GM12878 (cell line): Measurements from ENCODE around the gene TRAP1. TPM values are rescaled to one million over a fixed set of nuclear protein-coding genes. Genes with fewer than 3 reads are reported as not detected.

Experiments used
- ATAC-seq: fragments of 200-7000 bp; cut with Tn5 transposase; 3 replicates; pipeline ENCODE4 v1.9.1; 2020; ENCODE audit warnings: mild to moderate bottlenecking, moderate library complexity
- BruUV-seq: library from RNA; stranded (reverse); fragments of 400-500 nt; replicated peaks from 2 replicates; lab custom pipeline; 2021; lab: Mats Ljungman, UMichigan
- CTCF ChIA-PET: fragments of 300-600 bp; sonication (Branson Sonifier 250); formaldehyde crosslinking; extraction: SDS; loops from one replicate; lab custom pipeline; 2021; ENCODE audit warnings: inconsistent platforms; lab: Yijun Ruan, JAX
- POLR2A ChIA-PET: fragments of 350-600 bp; formaldehyde crosslinking; extraction: SDS; loops from one replicate; lab custom pipeline; 2021; ENCODE audit warnings: inconsistent platforms; lab: Charles Lee
- RAD21 ChIA-PET: fragments of 300-600 bp; sonication (Branson Sonifier 250); formaldehyde crosslinking; loops from one replicate; lab custom pipeline; 2023; ENCODE audit warnings: antibody characterized with exemption; ENCODE audit not compliant: unreplicated experiment; lab: Charles Lee
- SMC1A ChIA-PET: fragments of 300-600 bp; sonication (Branson Sonifier 250); formaldehyde crosslinking; loops from one replicate; lab custom pipeline; 2023; ENCODE audit not compliant: unreplicated experiment, uncharacterized antibody; lab: Charles Lee
- DNase-seq: peaks from one replicate; pipeline ENCODE4 v3.0.0-alpha.2; 2011; ENCODE audit warnings: low read depth, low spot score
- FAIRE-seq: peaks from 3 replicates; lab custom pipeline; 2011; peaks lifted over from hg19 to GRCh38; lab: Jason Lieb, UNC
- H2AFZ ChIP-seq: 2 replicates; pipeline ENCODE4 v1.6.0; 2011; ENCODE audit warnings: low read depth, low read length, control low read depth; ENCODE audit not compliant: control insufficient read depth
- H3K27ac ChIP-seq: 2 replicates; pipeline ENCODE4 v1.5.1; 2011; ENCODE audit warnings: control low read depth; ENCODE audit not compliant: control insufficient read depth, insufficient read depth
- H3K27me3 ChIP-seq, 2 experiments: replicated peaks in 1 of 2; 2 replicates each; pipeline versions ENCODE4 v1.6.0 to v1.6.1; 2011; ENCODE audit warnings: low read length in 1 of 2; ENCODE audit not compliant: control insufficient read depth in 2 of 2, insufficient read depth in 2 of 2
- H3K36me3 ChIP-seq, 2 experiments: 2 replicates each; pipeline ENCODE4 v1.5.1; 2011; ENCODE audit warnings: low read length in 1 of 2; ENCODE audit not compliant: control insufficient read depth in 2 of 2, insufficient read depth in 2 of 2
- H3K4me1 ChIP-seq: 2 replicates; pipeline ENCODE4 v1.6.1; 2011; ENCODE audit warnings: mild to moderate bottlenecking, low read length, moderate library complexity, mixed read lengths; ENCODE audit not compliant: control insufficient read depth, insufficient read depth
- H3K4me2 ChIP-seq: 2 replicates; pipeline ENCODE4 v1.6.0; 2011; ENCODE audit warnings: control low read depth; ENCODE audit not compliant: control insufficient read depth, insufficient read depth
- H3K4me3 ChIP-seq: fragments of 200-600 bp; sonication (generic); 2 replicates; pipeline ENCODE4 v1.5.1; 2016
- H3K79me2 ChIP-seq: 2 replicates; pipeline ENCODE4 v1.6.0; 2011; ENCODE audit warnings: low read length; ENCODE audit not compliant: control insufficient read depth, insufficient read depth
- H3K9ac ChIP-seq: 2 replicates; pipeline ENCODE4 v1.8.0; 2011; ENCODE audit warnings: low read length, control low read depth, mixed read lengths; ENCODE audit not compliant: control insufficient read depth, insufficient read depth
- H3K9me3 ChIP-seq: replicated peaks from 3 replicates; pipeline ENCODE4 v1.5.1; 2011; ENCODE audit warnings: mild to moderate bottlenecking, low read length; ENCODE audit not compliant: control insufficient read depth, insufficient read depth
- H4K20me1 ChIP-seq: 2 replicates; pipeline ENCODE4 v1.6.0; 2011; ENCODE audit not compliant: control insufficient read depth, insufficient read depth
- BCL3 ChIP-seq: IDR thresholded peaks from 2 replicates; pipeline ENCODE4 v1.6.1; 2011; ENCODE audit warnings: borderline replicate concordance, low read depth, mild to moderate bottlenecking, moderate library complexity, low read length; ENCODE audit not compliant: insufficient read depth, poor library complexity, severe bottlenecking
- CBFB ChIP-seq: IDR thresholded peaks from 2 replicates; pipeline ENCODE4 v1.6.1; 2016; ENCODE audit warnings: antibody characterized with exemption, low read depth
- DPF2 ChIP-seq: fragments of 450-650 bp; IDR thresholded peaks from 2 replicates; pipeline ENCODE4 v1.6.1; 2017; ENCODE audit warnings: mild to moderate bottlenecking
- EP300 ChIP-seq, 2 experiments: fragments of 150-350 bp in 1 of 2; IDR thresholded peaks; 2 replicates each; pipeline ENCODE4 v1.6.1; 2011 to 2012; ENCODE audit warnings: low read depth in 2 of 2, low read length in 2 of 2, borderline replicate concordance in 1 of 2, improper control_type of control experiment in 1 of 2, inconsistent platforms in 1 of 2; ENCODE audit not compliant: control insufficient read depth in 1 of 2
- ESRRA ChIP-seq: IDR thresholded peaks from 2 replicates; pipeline ENCODE4 v1.6.1; 2012; ENCODE audit warnings: mild to moderate bottlenecking, low read length, improper control_type of control experiment
- NFXL1 ChIP-seq: fragments of 450-650 bp; IDR thresholded peaks from 2 replicates; pipeline ENCODE4 v1.6.1; 2017; ENCODE audit warnings: antibody characterized with exemption, mild to moderate bottlenecking, borderline replicate concordance
- NR2C1 ChIP-seq: fragments of 450-650 bp; IDR thresholded peaks from 2 replicates; pipeline ENCODE4 v1.6.1; 2017; ENCODE audit warnings: antibody characterized with exemption, mild to moderate bottlenecking, moderate library complexity
- NRF1 ChIP-seq: conservative IDR thresholded peaks from 2 replicates; pipeline ENCODE4 v1.6.1; 2011; ENCODE audit warnings: mild to moderate bottlenecking, low read depth, low read length, improper control_type of control experiment
- PML ChIP-seq: IDR thresholded peaks from 2 replicates; pipeline ENCODE4 v1.6.1; 2012; ENCODE audit warnings: low read length, inconsistent platforms
- RELA ChIP-seq: fragments of 450-650 bp; IDR thresholded peaks from 2 replicates; pipeline ENCODE4 v1.8.0; 2014; ENCODE audit warnings: borderline replicate concordance; ENCODE audit not compliant: partially characterized antibody
- RFX5 ChIP-seq: IDR thresholded peaks from 2 replicates; pipeline ENCODE4 v1.6.1; 2011; ENCODE audit warnings: low read depth, low read length, improper control_type of control experiment
- RUNX3 ChIP-seq: IDR thresholded peaks from 2 replicates; pipeline ENCODE4 v1.6.1; 2012; ENCODE audit warnings: low read length, inconsistent platforms
- STAT3 ChIP-seq: IDR thresholded peaks from 2 replicates; pipeline ENCODE4 v1.6.1; 2011; ENCODE audit warnings: low read depth, low read length, improper control_type of control experiment
- SUPT20H ChIP-seq: IDR thresholded peaks from 2 replicates; pipeline ENCODE4 v1.6.1; 2011; ENCODE audit warnings: low read depth, mild to moderate bottlenecking, low read length, moderate library complexity, borderline replicate concordance; ENCODE audit not compliant: control insufficient read depth
- ZNF384 ChIP-seq: IDR thresholded peaks from 2 replicates; pipeline ENCODE4 v1.6.1; 2012; ENCODE audit warnings: low read depth, mild to moderate bottlenecking, low read length, improper control_type of control experiment, borderline replicate concordance
- WGBS: methylation state at CpG from one replicate; pipeline ENCODE4 v1.1.6; 2016; ENCODE audit warnings: low lambda C conversion rate; ENCODE audit not compliant: insufficient replicate concordance, insufficient coverage; ENCODE audit errors: missing lambda C conversion rate; 5-methylcytosine and 5-hydroxymethylcytosine counted together
- in situ Hi-C: fragments of 300-500 bp; cut with MboI; formaldehyde crosslinking; loops from 9 replicates; pipeline ENCODE4 v1.14.3; 2018; ENCODE audit warnings: mixed read lengths
- intact Hi-C: fragments of 100-400 bp; cut with micrococcal nuclease; formaldehyde crosslinking; loops from one replicate; pipeline ENCODE4 v1.14.2; 2022; ENCODE audit not compliant: unreplicated experiment
- polyA plus RNA-seq, 11 experiments: library from polyadenylated mRNA; depleted of rRNA in 4 of 11; unstranded in 6 of 11; stranded (reverse) in 5 of 11; fragments of >200 nt; fragmentation: Nextera tagmentation in 4 of 11; fragmentation: Illumina TruSeq in 1 of 11; extraction: Ambion mirVana in 4 of 11; extraction: Trizol in 1 of 11; gene quantifications; 1 replicate in 1 of 11; 2 replicates in 10 of 11; pipeline versions ENCODE4 v1.2.1 to v1.2.3, GENCODE V29; 2011 to 2016; ENCODE audit warnings: inconsistent platforms in 2 of 11, missing spikeins in 2 of 11, low read depth in 1 of 11
- total RNA-seq, 4 experiments: library from RNA; depleted of rRNA in 3 of 4; stranded (reverse); fragments of >200 nt in 3 of 4; fragmentation: Illumina TruSeq in 1 of 4; extraction: Trizol in 1 of 4; gene quantifications; 2 replicates each; pipeline versions ENCODE4 v1.2.1 to v1.2.3, GENCODE V29; 2013 to 2021
- TF ChIP-seq, protein P1 (sequence below): IDR thresholded peaks from 2 replicates; pipeline ENCODE4 v1.6.1; 2011; ENCODE audit warnings: low read depth, mild to moderate bottlenecking, low read length, moderate library complexity, borderline replicate concordance; ENCODE audit errors: extremely low read depth

TRAP1 gene
- total and polyA plus RNA-seq, 10 of the 15 experiments (the other 5 are each of a cell fraction or from before 2014, with no cell fraction given): 16.3 to 442 (median 241) TPM

DNA sequence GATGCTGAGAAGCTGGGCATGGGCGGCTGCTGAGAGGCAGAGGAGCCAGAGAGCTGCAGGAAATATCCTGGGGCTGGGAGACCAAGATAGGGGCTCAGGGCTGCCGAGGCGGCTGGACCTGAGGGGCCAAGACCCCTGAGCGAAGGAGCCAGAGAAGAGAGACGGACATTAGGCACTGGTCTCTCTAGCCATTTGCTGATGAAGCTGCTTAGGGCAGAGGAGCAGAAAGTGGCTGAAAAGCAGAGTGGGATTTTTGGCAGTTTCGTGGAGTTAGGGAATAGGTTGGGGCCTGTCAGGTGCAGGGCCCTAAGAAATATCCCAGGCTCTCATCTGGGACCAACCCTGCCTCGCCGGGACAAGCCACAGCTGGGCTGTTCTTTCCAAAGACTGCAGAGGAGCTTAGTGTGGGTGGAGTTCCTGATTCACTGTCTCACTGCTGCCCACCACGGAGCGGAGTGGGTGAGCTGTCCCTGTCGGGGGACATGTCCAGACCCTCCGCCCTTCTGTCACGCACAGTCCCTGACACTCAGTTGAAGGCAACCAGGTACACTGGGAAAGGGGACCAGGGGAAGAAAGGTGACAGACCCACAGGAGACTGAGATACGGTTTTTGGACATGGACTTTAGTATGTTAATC is 74.1 kb downstream of the TRAP1 start:
- no peak for FAIRE-seq
- RAD21 ChIA-PET: no interaction called here

DNA sequence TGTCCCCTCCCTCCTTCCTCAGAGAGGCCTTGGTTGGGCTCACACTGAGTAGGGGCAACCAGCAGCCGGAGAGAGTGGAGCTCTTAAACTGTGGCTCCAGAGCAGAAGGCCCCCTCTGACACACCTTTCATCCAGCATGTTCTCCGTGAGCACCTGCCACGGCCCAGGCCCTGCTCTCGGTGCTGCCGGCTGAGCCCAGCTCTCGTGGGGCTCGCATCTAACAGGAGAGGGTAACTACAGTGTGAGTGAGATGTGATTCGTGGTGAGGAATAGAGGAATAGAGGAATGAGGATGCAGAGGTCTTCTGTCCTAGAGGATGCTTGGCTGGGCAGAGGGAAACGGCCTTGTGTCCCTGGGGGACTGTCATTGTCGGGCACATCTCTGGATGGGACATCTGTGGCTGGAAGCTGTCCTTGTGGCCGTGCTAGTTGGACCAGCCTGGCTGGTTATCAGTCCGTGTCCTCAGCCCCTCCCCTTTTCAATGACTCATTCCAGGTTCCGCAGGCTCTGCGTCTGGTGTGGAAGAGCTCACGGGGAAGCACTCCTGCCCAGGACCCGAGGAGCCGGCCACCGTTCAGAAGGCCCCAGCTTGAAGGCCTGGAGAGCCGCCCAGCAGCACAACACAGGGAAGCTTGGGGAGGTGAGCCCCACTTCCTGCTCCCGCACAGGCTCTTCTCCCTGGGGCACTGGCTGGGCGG is 74.8 kb downstream of the TRAP1 start:
- FAIRE-seq: no peak
- TF ChIP-seq ZNF384 (no peak), NRF1 (no peak), RELA (no peak), DPF2 (no peak), BCL3 (no peak), ESRRA (no peak), EP300 (IDR thresholded peaks at IDR 0.05; ENCODE audit: borderline replicate concordance in 1 of 2, control insufficient read depth in 1 of 2, low read depth in 2 of 2, low read length in 2 of 2) (no peak), PML (no peak), STAT3 (no peak)
- TF ChIP-seq, protein P1, sequence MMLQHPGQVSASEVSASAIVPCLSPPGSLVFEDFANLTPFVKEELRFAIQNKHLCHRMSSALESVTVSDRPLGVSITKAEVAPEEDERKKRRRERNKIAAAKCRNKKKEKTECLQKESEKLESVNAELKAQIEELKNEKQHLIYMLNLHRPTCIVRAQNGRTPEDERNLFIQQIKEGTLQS: no peak

More for the DNA sequence above, 74.1 kb downstream of the TRAP1 start:
- Histone ChIP-seq H3K79me2 (no peaks in the 10 kb centered on the region), H3K4me2 (no peak overlapping the region)
- ChIA-PET POLR2A (no interaction called here), CTCF (no interaction called here)
- BruUV-seq: no TSS peak
- TF ChIP-seq ESRRA (no peak), RUNX3 (no peak), NR2C1 (no peak), SUPT20H (no peak), RFX5 (no peak), NFXL1 (no peak), CBFB (no peak)
- TF ChIP-seq, all 136 proteins: peak for 0
- Histone ChIP-seq H3K27me3 (no peaks in the 10 kb centered on the region), H4K20me1 (no peaks in the 10 kb centered on the region), H3K4me1 (no peaks in the 10 kb centered on the region), H3K36me3 (peaks cover 0 to 10% of the 10 kb centered on the region in 2 experiments; a peak in 2 of 4 replicates), H2AFZ (no peak overlapping the region), H3K9me3 (no peaks in the 10 kb centered on the region), H3K9ac (no peak overlapping the region), H3K27ac (no peak overlapping the region), H3K4me3 (no peak overlapping the region)
- SMC1A ChIA-PET: no interaction called here
- WGBS: 93% methylated on average over 14 of the region's 14 CpGs
- intact Hi-C loops: no loop called here
- DNase-seq: no peak
- ATAC-seq: no peak
- in situ Hi-C loops: no loop called here

More for the DNA sequence above, 74.8 kb downstream of the TRAP1 start:
- no peak for DNase-seq
- peaks cover 4% of the 10 kb centered on the region; the same call in 1 of the 2 replicates for H3K4me1 ChIP-seq
- peaks cover 0 to 10% of the 10 kb centered on the region in 2 experiments; a peak in 2 of 4 replicates for H3K36me3 ChIP-seq
- no peak for ATAC-seq
- no peaks in the 10 kb centered on the region for H3K9me3 ChIP-seq
- no peaks in the 10 kb centered on the region for H3K27me3 ChIP-seq
- H3K4me2 ChIP-seq: no peak overlapping the region
- intact Hi-C loops: no loop called here
- ChIA-PET RAD21 (no interaction called here), POLR2A (no interaction called here), SMC1A (no interaction called here), CTCF (no interaction called here)
- H4K20me1 ChIP-seq: no peaks in the 10 kb centered on the region
- in situ Hi-C loops: no loop called here
- no TSS peak for BruUV-seq
- no peak overlapping the region for H3K9ac ChIP-seq
- no peaks in the 10 kb centered on the region for H3K79me2 ChIP-seq
- H3K27ac ChIP-seq: no peak overlapping the region
- H3K4me3 ChIP-seq: no peak overlapping the region
- H2AFZ ChIP-seq: no peak overlapping the region
- 83% methylated on average over 21 of the region's 21 CpGs for WGBS
